HG03571 (cell line): ENCODE data around the gene CALU.

Experiments used
- ATAC-seq: cut with Tn5 transposase; IDR thresholded peaks from one replicate; pipeline ENCODE4 v1.9.1; 2021; ENCODE audit not compliant: unreplicated experiment

Gene CALU

DNA sequence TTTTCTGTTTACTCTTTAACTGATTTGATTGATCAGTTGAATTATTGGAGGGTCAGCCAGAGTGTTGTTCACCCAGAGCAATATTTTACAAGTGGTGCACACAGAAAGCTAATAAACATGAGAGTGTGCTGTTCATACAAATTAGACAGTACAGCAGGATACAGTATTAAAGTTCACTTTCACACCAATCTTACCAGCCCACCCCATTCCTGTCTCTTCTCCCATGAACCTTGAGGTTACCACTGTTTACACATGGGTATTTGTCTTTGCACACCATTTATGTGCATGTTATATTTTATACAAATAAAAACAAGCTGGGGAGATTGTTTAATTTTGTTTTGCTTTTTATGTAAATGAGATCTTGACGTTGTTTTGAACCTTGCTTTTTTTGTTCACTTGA lies 6.5 kb downstream of the CALU start:
- no peak for ATAC-seq

- ATAC-seq: no peak
Observed at GRCh38 chr7:128747327-128748079, 8.3 kb downstream of the CALU start.

GRCh38 chr7:128752251-128752650 lies 13.1 kb downstream of the CALU start:
- no peak for ATAC-seq

- no peak for ATAC-seq
Observed at GRCh38 chr7:128755075-128755818, 16.1 kb downstream of the CALU start.

GRCh38 chr7:128755819-128756476 lies 16.8 kb downstream of the CALU start:
- ATAC-seq: no peak

- no peak for ATAC-seq
Observed at GRCh38 chr7:128757203-128757602, 18.0 kb downstream of the CALU start.

DNA sequence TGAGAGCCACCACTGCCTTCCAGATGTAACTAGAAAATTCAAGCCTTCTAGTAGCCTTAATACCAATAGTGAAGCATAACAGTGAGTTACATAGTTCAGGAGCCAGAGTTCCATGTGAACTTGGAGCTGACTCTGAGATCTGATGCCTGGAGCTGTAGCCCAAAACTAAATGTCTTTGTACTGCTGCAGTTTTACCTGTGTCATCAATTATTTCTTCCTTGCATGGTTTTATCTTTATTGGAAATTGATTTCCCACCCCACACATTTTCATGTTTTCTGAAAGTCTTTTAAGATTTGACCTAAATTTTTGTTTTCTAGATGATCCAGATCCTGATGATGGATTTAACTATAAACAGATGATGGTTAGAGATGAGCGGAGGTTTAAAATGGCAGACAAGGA lies 19.4 kb downstream of the CALU start:
- ATAC-seq: no peak

GRCh38 chr7:128759242-128759641 lies 20.1 kb downstream of the CALU start:
- no peak for ATAC-seq

DNA sequence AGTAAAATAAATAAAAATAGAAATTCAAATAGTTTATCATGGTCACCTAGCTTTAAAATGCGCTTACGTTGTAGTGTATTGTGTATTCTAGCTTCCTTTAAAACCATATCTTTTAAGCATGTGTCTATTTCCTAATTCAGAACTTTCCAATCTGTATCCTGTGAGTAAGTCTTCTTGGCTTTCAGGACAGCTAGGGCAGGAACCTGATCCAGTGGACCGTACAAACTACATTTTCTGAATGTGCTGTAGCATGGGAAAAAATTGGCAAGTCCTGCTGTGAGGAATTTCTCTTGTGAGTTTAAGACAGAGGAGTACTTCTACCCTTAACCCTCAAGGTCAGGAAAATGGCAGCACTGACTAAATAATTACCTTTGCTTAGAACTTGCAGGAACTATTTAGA lies 24.4 kb downstream of the CALU start:
- no peak for ATAC-seq

GRCh38 chr7:128767475-128768110 lies 28.4 kb downstream of the CALU start:
- no peak for ATAC-seq

- no peak for ATAC-seq
Observed at GRCh38 chr7:128770233-128770632, 31.1 kb downstream of the CALU start.

DNA sequence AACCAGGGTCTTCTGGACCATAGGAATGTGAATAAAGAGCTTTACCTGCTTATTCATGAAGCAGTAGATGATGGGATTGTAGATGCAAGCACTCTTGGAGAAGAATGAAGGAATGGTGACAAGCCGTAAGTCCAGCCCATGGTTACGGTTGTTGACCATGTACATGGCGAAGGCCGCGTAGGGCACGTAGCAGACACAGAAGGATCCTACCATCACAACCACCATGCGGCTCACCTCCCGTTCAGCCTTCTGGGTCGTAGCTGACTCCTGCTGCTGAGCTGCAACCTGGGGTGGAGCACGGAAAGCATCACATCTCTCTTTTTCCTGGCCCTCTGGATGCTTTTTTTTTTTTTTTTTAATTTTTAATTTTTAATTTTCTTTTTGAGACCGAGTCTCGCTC lies 34.4 kb downstream of the CALU start:
- no peak for ATAC-seq

DNA sequence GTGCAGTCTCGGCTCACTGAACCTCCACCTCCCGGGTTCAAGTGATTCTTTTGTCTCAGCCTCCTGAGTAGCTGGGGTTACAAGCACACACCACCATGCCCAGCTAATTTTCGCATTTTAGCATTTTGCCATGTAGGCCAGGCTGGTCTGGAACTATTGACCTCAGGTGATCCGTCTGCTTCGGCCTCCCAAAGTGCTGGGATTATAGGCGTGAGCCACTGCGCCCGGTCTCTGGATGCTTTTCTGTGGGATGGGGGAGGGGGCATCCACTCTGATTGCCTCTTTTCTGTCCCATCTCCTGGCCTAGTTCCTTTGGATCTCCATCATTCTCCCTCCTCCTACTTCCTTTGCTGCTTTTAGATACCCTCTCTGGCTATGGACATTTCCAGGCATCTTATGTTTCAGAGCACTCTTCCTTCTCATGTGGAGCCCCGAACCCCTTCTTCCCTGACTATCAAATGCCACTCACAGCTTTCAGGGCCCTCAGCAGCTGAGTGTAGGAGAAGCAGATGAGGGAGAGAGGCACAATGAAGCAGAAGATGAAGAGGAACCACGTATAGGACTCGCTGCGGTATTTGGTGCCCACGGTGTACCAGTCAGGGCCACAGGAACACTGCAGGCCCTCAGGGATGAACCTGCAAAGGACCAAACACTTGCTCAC lies 35.0 kb downstream of the CALU start:
- ATAC-seq: no peak

- ATAC-seq: no peak
Observed at GRCh38 chr7:128774921-128775320, 35.8 kb downstream of the CALU start.

DNA sequence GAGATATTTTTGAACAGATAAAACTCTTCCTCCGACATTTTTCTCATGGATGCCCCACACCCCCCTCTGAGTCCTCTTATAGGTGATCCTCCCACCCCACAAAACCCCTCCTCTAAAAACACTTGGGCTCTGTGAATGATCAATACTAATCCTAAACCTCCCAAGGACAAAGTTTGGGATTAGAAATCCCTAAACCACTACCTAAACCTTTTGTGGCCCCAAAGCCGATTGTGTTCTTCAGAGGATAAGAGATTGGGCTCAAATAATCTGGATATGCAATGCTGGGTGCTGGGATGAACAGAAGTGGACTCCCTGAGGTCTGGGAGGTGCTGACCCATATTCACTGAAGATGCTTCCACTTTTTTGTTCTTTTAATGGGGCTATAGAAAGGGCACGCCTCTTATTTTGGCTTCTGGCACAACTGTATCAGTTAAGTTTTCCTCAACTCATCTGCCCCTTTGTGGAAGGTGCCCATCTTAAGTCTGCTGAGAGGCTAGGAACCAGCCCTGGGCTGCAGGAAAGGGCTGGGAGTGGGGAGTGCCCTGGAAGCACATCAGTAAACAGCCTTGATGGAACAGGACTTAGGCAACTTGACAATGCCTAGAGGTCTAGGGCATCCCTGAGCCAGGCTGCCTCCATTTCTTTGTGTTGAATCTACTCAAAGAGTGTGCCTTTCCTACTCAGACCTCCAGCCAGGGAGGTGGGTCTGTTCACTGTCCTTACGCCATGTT lies 36.8 kb downstream of the CALU start, which contains the start of gene OPN1SW:
Gene OPN1SW, minus strand, starts transcription at position 51 of the 731 bp plus-strand sequence. Its CDS starts 13 bp downstream, at position 38.
- ATAC-seq: no peak

- ATAC-seq: no peak
Observed at GRCh38 chr7:128777156-128778123, 38.3 kb downstream of the CALU start.

GRCh38 chr7:128778946-128779345 lies 39.8 kb downstream of the CALU start:
- no peak for ATAC-seq

GRCh38 chr7:128781126-128781525 lies 42.0 kb downstream of the CALU start:
- no peak for ATAC-seq

- no peak for ATAC-seq
Observed at GRCh38 chr7:128781851-128782250, 42.7 kb downstream of the CALU start.
